Uterus (tissue), 2 donors: ENCODE measurements around the gene PRKG1.

Experiments
- POLR2A ChIP-seq, 2 donors: fragments of 450-650 bp; IDR thresholded peaks; one replicate each; pipeline ENCODE4 v1.6.1; 2016; ENCODE audit warnings: antibody characterized with exemption in 2 of 2, mild to moderate bottlenecking in 1 of 2, moderate library complexity in 1 of 2
- TF ChIP-seq, protein P1 (sequence below), 4 experiments: fragments of 200-600 bp in 2 of 4; fragments of 450-650 bp in 2 of 4; sonication (generic) in 2 of 4; IDR thresholded peaks; one replicate each; pipeline ENCODE4 v1.5.1; 2016 to 2019; ENCODE audit warnings: antibody characterized with exemption in 4 of 4, mild to moderate bottlenecking in 2 of 4, moderate library complexity in 1 of 4

DNA sequence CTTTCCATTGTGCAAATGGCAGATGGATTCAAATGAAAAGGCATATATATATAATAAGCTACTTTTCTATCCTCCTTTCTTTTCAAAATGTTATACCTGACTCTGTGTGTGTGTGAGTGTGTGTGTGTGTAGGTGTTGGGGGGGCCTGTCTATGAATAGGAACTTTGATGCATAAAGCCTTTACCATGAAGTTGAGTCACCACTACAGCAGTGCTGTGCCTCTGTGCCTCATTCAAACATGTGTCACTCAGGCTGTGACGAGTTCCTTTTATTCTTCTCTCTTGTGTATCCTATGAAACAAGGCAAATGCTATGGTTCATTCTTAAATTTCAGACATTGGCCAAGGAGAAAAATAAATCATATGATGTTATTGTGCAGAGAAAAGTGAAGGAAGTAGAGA is 1187.1 kb downstream of the PRKG1 start:
- TF ChIP-seq, protein P1, sequence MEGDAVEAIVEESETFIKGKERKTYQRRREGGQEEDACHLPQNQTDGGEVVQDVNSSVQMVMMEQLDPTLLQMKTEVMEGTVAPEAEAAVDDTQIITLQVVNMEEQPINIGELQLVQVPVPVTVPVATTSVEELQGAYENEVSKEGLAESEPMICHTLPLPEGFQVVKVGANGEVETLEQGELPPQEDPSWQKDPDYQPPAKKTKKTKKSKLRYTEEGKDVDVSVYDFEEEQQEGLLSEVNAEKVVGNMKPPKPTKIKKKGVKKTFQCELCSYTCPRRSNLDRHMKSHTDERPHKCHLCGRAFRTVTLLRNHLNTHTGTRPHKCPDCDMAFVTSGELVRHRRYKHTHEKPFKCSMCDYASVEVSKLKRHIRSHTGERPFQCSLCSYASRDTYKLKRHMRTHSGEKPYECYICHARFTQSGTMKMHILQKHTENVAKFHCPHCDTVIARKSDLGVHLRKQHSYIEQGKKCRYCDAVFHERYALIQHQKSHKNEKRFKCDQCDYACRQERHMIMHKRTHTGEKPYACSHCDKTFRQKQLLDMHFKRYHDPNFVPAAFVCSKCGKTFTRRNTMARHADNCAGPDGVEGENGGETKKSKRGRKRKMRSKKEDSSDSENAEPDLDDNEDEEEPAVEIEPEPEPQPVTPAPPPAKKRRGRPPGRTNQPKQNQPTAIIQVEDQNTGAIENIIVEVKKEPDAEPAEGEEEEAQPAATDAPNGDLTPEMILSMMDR (IDR thresholded peaks at IDR 0.05), result no peak
- no peak for TF ChIP-seq POLR2A (IDR thresholded peaks at IDR 0.05)
